K562 (cell line): ENCODE data around the gene ZDHHC24. TPM values are rescaled to one million over a fixed set of nuclear protein-coding genes. Genes with fewer than 3 reads are reported as not detected.

Source experiments
- ARID3B ChIP-seq: fragments of 250-450 bp; sonication (Bioruptor Pico); IDR thresholded peaks from 2 replicates; pipeline ENCODE4 v1.4.0; 2020; ENCODE audit warnings: borderline replicate concordance
- BACH1 ChIP-seq: fragments of 200-800 bp; sonication (Bioruptor generic); IDR thresholded peaks from 2 replicates; pipeline ENCODE4 v1.6.1; 2016; ENCODE audit warnings: missing genetic modification characterization, missing compliant biosample characterization
- CHD1 ChIP-seq: fragments of 200-600 bp; sonication (generic); IDR thresholded peaks from one replicate; pipeline ENCODE4 v1.6.1; 2012; ENCODE audit warnings: mild to moderate bottlenecking, moderate library complexity, low read length, inconsistent platforms
- CSDE1 ChIP-seq, 2 experiments: fragments of 450-650 bp; IDR thresholded peaks; 2 replicates each; pipeline ENCODE4 v1.6.1; 2016; ENCODE audit warnings: mild to moderate bottlenecking in 1 of 2
- CXXC5 ChIP-seq: fragments of 250-450 bp; sonication (Bioruptor Pico); IDR thresholded peaks from 2 replicates; pipeline ENCODE4 v1.8.0; 2022; ENCODE audit warnings: inconsistent platforms, mild to moderate bottlenecking, moderate library complexity
- HDGF ChIP-seq: fragments of 450-650 bp; IDR thresholded peaks from 2 replicates; pipeline ENCODE4 v1.6.1; 2016
- ID3 ChIP-seq, 2 experiments: fragments of 250-450 bp in 1 of 2; fragments of 450-650 bp in 1 of 2; sonication (Bioruptor Pico) in 1 of 2; IDR thresholded peaks; 2 replicates each; pipeline versions ENCODE4 v1.6.1 to v1.8.0; 2016 to 2021; ENCODE audit warnings: mild to moderate bottlenecking in 2 of 2, moderate library complexity in 2 of 2, missing compliant biosample characterization in 1 of 2, missing genetic modification characterization in 1 of 2
- KAT8 ChIP-seq: fragments of 450-650 bp; IDR thresholded peaks from 2 replicates; pipeline ENCODE4 v1.6.1; 2016; ENCODE audit warnings: low read depth, mild to moderate bottlenecking
- MAFG ChIP-seq: fragments of 450-650 bp; conservative IDR thresholded peaks from 2 replicates; pipeline ENCODE4 v1.6.1; 2016; ENCODE audit warnings: missing genetic modification characterization, missing compliant biosample characterization
- MAZ ChIP-seq, 2 experiments: fragments of 450-650 bp in 1 of 2; sonication (generic) in 1 of 2; formaldehyde crosslinking; IDR thresholded peaks in 1 of 2; conservative IDR thresholded peaks in 1 of 2; 2 replicates each; pipeline versions ENCODE4 v1.4.0 to v1.5.0; 2020; ENCODE audit warnings: mild to moderate bottlenecking in 1 of 2, missing genetic modification reagents in 1 of 2
- MCM7 ChIP-seq, 2 experiments: fragments of 450-650 bp; IDR thresholded peaks; 2 replicates each; pipeline ENCODE4 v1.6.1; 2016 to 2018
- MED1 ChIP-seq: sonication (generic); formaldehyde crosslinking; IDR thresholded peaks from 2 replicates; pipeline ENCODE4 v1.8.1; 2023; ENCODE audit warnings: missing genetic modification reagents, borderline replicate concordance
- MYNN ChIP-seq, 2 experiments: sonication (generic); formaldehyde crosslinking in 1 of 2; IDR thresholded peaks; 2 replicates each; pipeline versions ENCODE4 v1.5.0 to v1.6.1; 2016 to 2020; ENCODE audit warnings: antibody characterized with exemption in 1 of 2, missing genetic modification reagents in 1 of 2
- PKNOX1 ChIP-seq: fragments of 450-650 bp; IDR thresholded peaks from 2 replicates; pipeline ENCODE4 v1.6.1; 2016
- POLR2AphosphoS2 ChIP-seq: IDR thresholded peaks from 2 replicates; pipeline ENCODE4 v1.6.1; 2012; ENCODE audit warnings: low read length, improper control_type of control experiment
- SMAD3 ChIP-seq: fragments of 450-650 bp; formaldehyde crosslinking; conservative IDR thresholded peaks from 2 replicates; pipeline ENCODE4 v1.4.0; 2020; ENCODE audit warnings: mild to moderate bottlenecking
- STAT5A ChIP-seq: IDR thresholded peaks from 2 replicates; pipeline ENCODE4 v1.6.1; 2012; ENCODE audit warnings: low read length, inconsistent platforms, borderline replicate concordance
- TARDBP ChIP-seq: fragments of 450-650 bp; IDR thresholded peaks from 2 replicates; pipeline ENCODE4 v1.6.1; 2016
- ZNF212 ChIP-seq: fragments of 450-650 bp; formaldehyde crosslinking; IDR thresholded peaks from 2 replicates; pipeline ENCODE4 v1.4.0; 2020; ENCODE audit warnings: mild to moderate bottlenecking
- ZNF431 ChIP-seq: sonication (generic); formaldehyde crosslinking; IDR thresholded peaks from 2 replicates; pipeline ENCODE4 v1.8.0; 2022; ENCODE audit warnings: mild to moderate bottlenecking, missing genetic modification reagents
- ZSCAN29 ChIP-seq: fragments of 450-650 bp; IDR thresholded peaks from 2 replicates; pipeline ENCODE4 v1.6.1; 2017
- polyA plus RNA-seq, 8 experiments: library from polyadenylated mRNA; depleted of rRNA in 4 of 8; stranded (reverse) in 5 of 8; unstranded in 3 of 8; fragments of >200 nt; fragmentation: Nextera tagmentation in 2 of 8; fragmentation: Illumina TruSeq in 1 of 8; extraction: Ambion mirVana in 2 of 8; extraction: Trizol in 1 of 8; gene quantifications; 2 replicates each; pipeline versions ENCODE4 v1.2.1 to v1.2.3, GENCODE V29; 2011 to 2014; ENCODE audit warnings: inconsistent platforms in 1 of 8, missing spikeins in 1 of 8
- total RNA-seq, 7 experiments: library from RNA; depleted of rRNA in 6 of 7; stranded (reverse); fragments of >200 nt in 6 of 7; fragmentation: Illumina TruSeq in 2 of 7; extraction: Trizol in 2 of 7; gene quantifications; 2 replicates each; pipeline versions ENCODE4 v1.2.1 to v1.2.3, GENCODE V29; 2011 to 2021; ENCODE audit warnings: low replicate concordance in 1 of 7
- TF ChIP-seq, protein P1 (sequence below), 2 experiments: fragments of 450-650 bp in 1 of 2; IDR thresholded peaks; 2 replicates each; pipeline ENCODE4 v1.6.1; 2011 to 2017; ENCODE audit warnings: low read depth in 2 of 2, antibody characterized with exemption in 1 of 2, borderline replicate concordance in 1 of 2, low read length in 1 of 2, mild to moderate bottlenecking in 1 of 2, mixed read lengths in 1 of 2; ENCODE audit not compliant: control insufficient read depth in 1 of 2

ZDHHC24 gene
- total and polyA plus RNA-seq, 9 of the 15 experiments (the other 6 are each of a cell fraction or from before 2014, with no cell fraction given): 0.45 to 11.2 (median 2.7) TPM

- TF ChIP-seq MAZ (CRISPR knock-in tag; conservative IDR thresholded peaks at IDR 0.05 in 1 of 2, IDR thresholded peaks at IDR 0.05 in 1 of 2) (0 out of 4 replicates have a peak, but pooled peaks of 1 of the 2 experiments have one; percentile 46), MAFG (no peak), ID3 (CRISPR knock-in tag; IDR thresholded peaks at IDR 0.05) (no peak), ID3 (tag; IDR thresholded peaks at IDR 0.05) (peak; percentile 47; the same call in 1 of the 2 replicates), MYNN (IDR thresholded peaks at IDR 0.05) (no peak), MYNN (CRISPR knock-in tag; IDR thresholded peaks at IDR 0.05) (no peak), BACH1 (tag) (no peak), TARDBP (no peak), MCM7 (IDR thresholded peaks at IDR 0.05) (no peak), ZNF212 (CRISPR knock-in tag) (no peak), CSDE1 (IDR thresholded peaks at IDR 0.05) (no peak), MED1 (CRISPR knock-in tag) (no peak), KAT8 (no peak), ZSCAN29 (no peak), ARID3B (no peak), SMAD3 (CRISPR knock-in tag) (no peak), HDGF (no peak), ZNF431 (CRISPR knock-in tag) (no peak), CXXC5 (CRISPR knock-in tag) (no peak; the same call in 1 of the 2 replicates), STAT5A (no peak), POLR2AphosphoS2 (no peak), PKNOX1 (peak; percentile 83), CHD1 (no peak)
- TF ChIP-seq, protein P1, sequence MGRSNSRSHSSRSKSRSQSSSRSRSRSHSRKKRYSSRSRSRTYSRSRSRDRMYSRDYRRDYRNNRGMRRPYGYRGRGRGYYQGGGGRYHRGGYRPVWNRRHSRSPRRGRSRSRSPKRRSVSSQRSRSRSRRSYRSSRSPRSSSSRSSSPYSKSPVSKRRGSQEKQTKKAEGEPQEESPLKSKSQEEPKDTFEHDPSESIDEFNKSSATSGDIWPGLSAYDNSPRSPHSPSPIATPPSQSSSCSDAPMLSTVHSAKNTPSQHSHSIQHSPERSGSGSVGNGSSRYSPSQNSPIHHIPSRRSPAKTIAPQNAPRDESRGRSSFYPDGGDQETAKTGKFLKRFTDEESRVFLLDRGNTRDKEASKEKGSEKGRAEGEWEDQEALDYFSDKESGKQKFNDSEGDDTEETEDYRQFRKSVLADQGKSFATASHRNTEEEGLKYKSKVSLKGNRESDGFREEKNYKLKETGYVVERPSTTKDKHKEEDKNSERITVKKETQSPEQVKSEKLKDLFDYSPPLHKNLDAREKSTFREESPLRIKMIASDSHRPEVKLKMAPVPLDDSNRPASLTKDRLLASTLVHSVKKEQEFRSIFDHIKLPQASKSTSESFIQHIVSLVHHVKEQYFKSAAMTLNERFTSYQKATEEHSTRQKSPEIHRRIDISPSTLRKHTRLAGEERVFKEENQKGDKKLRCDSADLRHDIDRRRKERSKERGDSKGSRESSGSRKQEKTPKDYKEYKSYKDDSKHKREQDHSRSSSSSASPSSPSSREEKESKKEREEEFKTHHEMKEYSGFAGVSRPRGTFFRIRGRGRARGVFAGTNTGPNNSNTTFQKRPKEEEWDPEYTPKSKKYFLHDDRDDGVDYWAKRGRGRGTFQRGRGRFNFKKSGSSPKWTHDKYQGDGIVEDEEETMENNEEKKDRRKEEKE (IDR thresholded peaks at IDR 0.05; ENCODE audit: borderline replicate concordance in 1 of 2, control insufficient read depth in 1 of 2, low read depth in 2 of 2, low read length in 1 of 2): no peak
Measured at GRCh38 chr11:66478729-66479393, 67.0 kb downstream of the ZDHHC24 start (continued).
